ENCODE measurements around the gene IGDCC3. TPM values are rescaled to one million over a fixed set of nuclear protein-coding genes. Genes with fewer than 3 reads are reported as not detected.

Gene IGDCC3
- total RNA-seq, 4 donors from 2014 or later, result not detected

DNA sequence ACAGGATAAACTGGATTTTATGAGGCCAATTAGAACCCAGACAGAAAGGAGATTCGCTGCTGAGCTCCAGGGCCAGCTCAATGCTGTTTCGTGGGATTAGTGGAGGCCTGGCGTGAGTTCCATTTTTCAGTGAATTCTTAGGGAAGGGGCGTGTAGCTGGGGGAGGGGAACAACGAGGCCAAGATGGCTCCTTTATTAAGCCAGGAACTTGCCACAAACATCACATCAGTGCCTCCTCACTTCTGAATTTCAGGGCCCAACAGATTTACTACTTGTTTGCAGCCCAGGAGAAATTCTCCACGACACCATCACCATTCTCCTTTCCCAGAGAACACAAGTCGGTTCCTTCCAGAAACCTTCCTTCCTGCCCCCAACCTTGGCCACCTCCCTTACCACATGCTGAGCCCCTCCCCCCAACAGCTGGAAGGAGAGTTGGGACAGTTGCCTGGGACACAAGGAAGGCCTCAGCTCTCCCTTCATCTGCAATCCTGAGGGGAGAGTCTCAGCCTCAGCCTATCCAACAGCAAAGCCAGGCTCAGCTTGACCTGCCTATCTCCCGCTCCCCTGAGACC, 39.1 kb upstream of the IGDCC3 start:
- intact Hi-C loops (cut with DNase I; ENCODE audit: low total_unique reads), result no loop called here
- DNase-seq (peak; percentile 56 to 79), ATAC-seq (peak; percentile 51 to 60)
- Histone ChIP-seq H3K36me3 (no peaks in the 10 kb centered on the region), H3K9me3 (no peaks in the 10 kb centered on the region), H3K27me3 (peaks cover 0 to 2% (median 0%) of the 10 kb centered on the region in 3 donors), H3K4me1 (peaks cover 39 to 57% of the 10 kb centered on the region in 2 donors), H3K27ac (peak overlapping the region; percentile 58 to 87 (median 66)), H3K4me3 (no peak overlapping the region)
- in situ Hi-C loops (cut with MboI; ENCODE audit: low sequenced_read_pairs in 4 of 4), result no loop called here
- no peak for TF ChIP-seq POLR2A (IDR thresholded peaks at IDR 0.05)
- TF ChIP-seq, protein P1, sequence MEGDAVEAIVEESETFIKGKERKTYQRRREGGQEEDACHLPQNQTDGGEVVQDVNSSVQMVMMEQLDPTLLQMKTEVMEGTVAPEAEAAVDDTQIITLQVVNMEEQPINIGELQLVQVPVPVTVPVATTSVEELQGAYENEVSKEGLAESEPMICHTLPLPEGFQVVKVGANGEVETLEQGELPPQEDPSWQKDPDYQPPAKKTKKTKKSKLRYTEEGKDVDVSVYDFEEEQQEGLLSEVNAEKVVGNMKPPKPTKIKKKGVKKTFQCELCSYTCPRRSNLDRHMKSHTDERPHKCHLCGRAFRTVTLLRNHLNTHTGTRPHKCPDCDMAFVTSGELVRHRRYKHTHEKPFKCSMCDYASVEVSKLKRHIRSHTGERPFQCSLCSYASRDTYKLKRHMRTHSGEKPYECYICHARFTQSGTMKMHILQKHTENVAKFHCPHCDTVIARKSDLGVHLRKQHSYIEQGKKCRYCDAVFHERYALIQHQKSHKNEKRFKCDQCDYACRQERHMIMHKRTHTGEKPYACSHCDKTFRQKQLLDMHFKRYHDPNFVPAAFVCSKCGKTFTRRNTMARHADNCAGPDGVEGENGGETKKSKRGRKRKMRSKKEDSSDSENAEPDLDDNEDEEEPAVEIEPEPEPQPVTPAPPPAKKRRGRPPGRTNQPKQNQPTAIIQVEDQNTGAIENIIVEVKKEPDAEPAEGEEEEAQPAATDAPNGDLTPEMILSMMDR (IDR thresholded peaks at IDR 0.05 in 4 of 5, conservative IDR thresholded peaks at IDR 0.05 in 1 of 5), result no peak

DNA sequence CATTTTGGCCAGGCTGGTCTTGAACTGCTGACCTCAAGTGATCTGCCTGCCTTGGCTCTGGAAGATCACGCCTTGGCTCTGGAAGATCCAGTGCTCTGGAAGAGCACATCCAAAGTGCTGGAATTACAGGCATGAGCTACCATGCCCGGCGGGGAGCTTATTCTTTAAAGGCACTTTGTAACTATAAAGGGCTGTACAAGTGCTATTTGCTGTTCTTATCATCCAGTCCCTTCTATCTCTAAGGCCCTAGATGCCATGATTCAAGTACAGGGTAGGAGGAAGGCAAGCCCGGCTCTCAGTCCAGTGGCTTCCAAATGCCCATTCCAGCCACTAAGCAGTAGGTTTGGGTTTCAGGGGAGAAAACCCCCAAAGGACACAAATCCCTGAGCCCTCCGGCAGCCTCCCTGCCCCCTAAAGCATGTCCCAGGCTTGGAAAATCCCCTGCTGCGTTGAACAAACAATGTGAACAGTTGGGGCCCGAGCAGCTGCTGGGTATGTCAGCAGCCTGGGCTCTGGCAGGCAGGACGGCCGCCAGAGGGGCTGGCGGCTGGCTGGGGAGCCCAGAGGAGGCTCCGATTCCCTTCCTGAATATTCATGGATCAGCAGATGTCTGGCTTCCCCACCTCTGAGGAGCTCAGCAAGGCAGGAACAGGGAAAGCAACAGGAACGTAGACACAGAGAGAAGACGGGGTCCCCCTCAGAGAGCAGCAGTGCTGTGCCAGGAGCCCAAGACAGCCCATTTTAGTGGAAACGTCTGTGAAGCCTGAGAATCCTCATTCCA, 37.2 kb upstream of the IGDCC3 start:
- Histone ChIP-seq H3K27me3 (no peaks in the 10 kb centered on the region), H3K36me3 (no peaks in the 10 kb centered on the region), H3K27ac (peak overlapping the region; percentile 84 to 87 (median 86)), H3K4me1 (peaks cover 32 to 51% of the 10 kb centered on the region in 2 donors), H3K4me3 (peak overlapping the region in 2 of 4 donors; percentile 15 to 37), H3K9me3 (no peaks in the 10 kb centered on the region)
- DNase-seq, result peak; percentile 41 to 71
- intact Hi-C loops (cut with DNase I; ENCODE audit: low total_unique reads) (no loop called here), in situ Hi-C loops (cut with MboI; ENCODE audit: low sequenced_read_pairs in 4 of 4) (no loop called here)
- no peak for TF ChIP-seq POLR2A (IDR thresholded peaks at IDR 0.05)
- TF ChIP-seq, protein P1 (IDR thresholded peaks at IDR 0.05 in 4 of 5, conservative IDR thresholded peaks at IDR 0.05 in 1 of 5), result no peak
- ATAC-seq, result peak; percentile 71 to 72

DNA sequence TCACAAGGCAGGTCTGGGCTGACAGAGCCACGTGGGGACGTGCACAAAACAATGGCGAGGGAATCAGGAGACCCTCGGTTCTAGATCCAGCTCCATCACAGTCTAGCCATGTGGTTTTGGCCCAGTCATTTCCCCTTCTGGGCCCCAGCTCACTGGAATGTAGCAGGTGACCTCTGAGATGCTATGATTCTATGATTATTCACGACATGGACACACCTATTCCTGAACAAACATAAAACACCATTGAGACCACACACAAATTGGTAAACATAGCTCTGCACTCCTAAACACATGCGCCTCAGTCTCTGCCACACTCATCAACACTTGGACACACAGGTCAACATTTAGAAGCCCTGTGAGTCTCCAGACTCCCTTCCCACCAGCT, 36.0 kb upstream of the IGDCC3 start:
- Histone ChIP-seq H3K4me1 (peaks cover 32 to 51% of the 10 kb centered on the region in 2 donors), H3K9me3 (no peaks in the 10 kb centered on the region), H3K27ac (peak overlapping the region; percentile 84 to 87 (median 86)), H3K27me3 (no peaks in the 10 kb centered on the region), H3K36me3 (no peaks in the 10 kb centered on the region), H3K4me3 (no peak overlapping the region)
- intact Hi-C loops (cut with DNase I; ENCODE audit: low total_unique reads) (no loop called here), in situ Hi-C loops (cut with MboI; ENCODE audit: low sequenced_read_pairs in 4 of 4) (no loop called here)
- TF ChIP-seq POLR2A (IDR thresholded peaks at IDR 0.05), result no peak
- TF ChIP-seq, protein P1 (IDR thresholded peaks at IDR 0.05 in 4 of 5, conservative IDR thresholded peaks at IDR 0.05 in 1 of 5), result no peak
- DNase-seq, result no peak
- no peak for ATAC-seq

GRCh38 chr15:65413051-65413759, 35.4 kb upstream of the IGDCC3 start:
- H3K36me3 ChIP-seq, result no peaks in the 10 kb centered on the region
- intact Hi-C loops (cut with DNase I; ENCODE audit: low total_unique reads) (no loop called here), in situ Hi-C loops (cut with MboI; ENCODE audit: low sequenced_read_pairs in 4 of 4) (no loop called here)
- no peak for ATAC-seq
- H3K9me3 ChIP-seq, result no peaks in the 10 kb centered on the region
- H3K27ac ChIP-seq, result peak overlapping the region; percentile 84 to 87 (median 86)
- H3K27me3 ChIP-seq, result no peaks in the 10 kb centered on the region
- no peak for DNase-seq
- TF ChIP-seq POLR2A (IDR thresholded peaks at IDR 0.05), result no peak
- TF ChIP-seq, protein P1 (IDR thresholded peaks at IDR 0.05 in 4 of 5, conservative IDR thresholded peaks at IDR 0.05 in 1 of 5), result no peak
- H3K4me1 ChIP-seq, result peaks cover 32 to 50% of the 10 kb centered on the region in 2 donors
- H3K4me3 ChIP-seq, result no peak overlapping the region

Measured in gastrocnemius medialis (tissue), 4 donors.